ENCODE measurements around the gene STX11. TPM values are rescaled to one million over a fixed set of nuclear protein-coding genes. Genes with fewer than 3 reads are reported as not detected.

The STX11 gene
- total and polyA plus RNA-seq, 2 experiments from 2014 or later, result 1.1 to 2.2 TPM

DNA sequence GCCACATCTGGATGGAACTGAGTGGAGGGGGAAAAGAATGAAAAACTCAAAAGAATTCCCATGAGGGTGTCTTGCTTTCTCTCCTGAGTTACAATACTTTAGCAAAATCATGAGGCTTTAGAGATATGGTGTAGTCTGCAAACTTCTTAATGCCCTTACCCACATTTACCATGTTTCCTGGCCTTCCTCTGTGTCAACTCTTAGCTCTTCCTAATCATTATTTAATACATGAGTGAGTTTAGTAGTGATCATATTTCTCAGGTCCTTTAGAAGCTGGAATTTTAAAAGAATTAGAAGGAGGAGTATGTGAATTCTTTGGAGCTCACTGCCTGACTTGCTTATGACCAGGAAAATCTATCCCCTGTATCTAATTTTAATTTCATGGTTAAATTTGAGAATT, 39.0 kb downstream of the STX11 start:
- Histone ChIP-seq H3K4me2 (ENCODE audit: unreplicated experiment) (no peak overlapping the region), H3F3A (ENCODE audit: insufficient read depth) (peaks cover 16% of the 10 kb centered on the region), H3K27ac (no peak overlapping the region), H3K36me3 (ENCODE audit: low read depth) (no peaks in the 10 kb centered on the region), H4K20me1 (ENCODE audit: insufficient read depth) (no peaks in the 10 kb centered on the region), H3K4me3 (no peak overlapping the region), H3K27me3 (replicated peaks; ENCODE audit: insufficient read depth) (no peaks in the 10 kb centered on the region), H3K9me2 (ENCODE audit: insufficient read depth) (no peaks in the 10 kb centered on the region), H3K79me2 (ENCODE audit: insufficient read depth) (no peaks in the 10 kb centered on the region), H2AFZ (no peak overlapping the region), H3K9ac (no peak overlapping the region), H3K9me3 (ENCODE audit: low read depth) (no peaks in the 10 kb centered on the region), H3K4me1 (ENCODE audit: insufficient read depth) (0 out of 2 replicates have a peak, but pooled peaks cover 6% of the 10 kb centered on the region)
- in situ Hi-C loops (cut with MboI), result no loop called here
- no peak for TF ChIP-seq EZH2 (IDR thresholded peaks at IDR 0.05; ENCODE audit: insufficient read depth, poor library complexity, severe bottlenecking)
- TF ChIP-seq EZH2phosphoT487 (IDR thresholded peaks at IDR 0.05; ENCODE audit: insufficient read depth, low read depth), result no peak
- no peak for DNase-seq

GRCh38 chr6:144190080-144190479, 39.8 kb downstream of the STX11 start:
- no peaks in the 10 kb centered on the region for H3K9me3 ChIP-seq (ENCODE audit: low read depth)
- H3K4me1 ChIP-seq (ENCODE audit: insufficient read depth), result 0 out of 2 replicates have a peak, but pooled peaks cover 6% of the 10 kb centered on the region
- no peaks in the 10 kb centered on the region for H3K27me3 ChIP-seq (replicated peaks; ENCODE audit: insufficient read depth)
- no peak overlapping the region for H2AFZ ChIP-seq
- no peak for DNase-seq
- no peak overlapping the region for H3K4me3 ChIP-seq
- WGBS, 2 experiments (ENCODE audit: low coverage in 1 of 2, low lambda C conversion rate in 2 of 2, missing lambda C conversion rate in 2 of 2), result 92 to 97% methylated on average over 3 of the region's 3 CpGs
- H4K20me1 ChIP-seq (ENCODE audit: insufficient read depth), result no peaks in the 10 kb centered on the region
- H3K36me3 ChIP-seq (ENCODE audit: low read depth), result no peaks in the 10 kb centered on the region
- TF ChIP-seq EZH2phosphoT487 (IDR thresholded peaks at IDR 0.05; ENCODE audit: insufficient read depth, low read depth), result no peak
- no peak for TF ChIP-seq EZH2 (IDR thresholded peaks at IDR 0.05; ENCODE audit: insufficient read depth, poor library complexity, severe bottlenecking)
- no peak overlapping the region for H3K4me2 ChIP-seq (ENCODE audit: unreplicated experiment)
- H3K79me2 ChIP-seq (ENCODE audit: insufficient read depth), result no peaks in the 10 kb centered on the region
- H3K9me2 ChIP-seq (ENCODE audit: insufficient read depth), result no peaks in the 10 kb centered on the region
- no peak overlapping the region for H3K9ac ChIP-seq
- H3K27ac ChIP-seq, result no peak overlapping the region
- H3F3A ChIP-seq (ENCODE audit: insufficient read depth), result peaks cover 16% of the 10 kb centered on the region
- in situ Hi-C loops (cut with MboI), result no loop called here

GRCh38 chr6:144190593-144190992, 40.3 kb downstream of the STX11 start:
- Histone ChIP-seq H4K20me1 (ENCODE audit: insufficient read depth) (no peaks in the 10 kb centered on the region), H3F3A (ENCODE audit: insufficient read depth) (peaks cover 16% of the 10 kb centered on the region), H3K27me3 (replicated peaks; ENCODE audit: insufficient read depth) (no peaks in the 10 kb centered on the region), H3K4me3 (no peak overlapping the region), H3K4me2 (ENCODE audit: unreplicated experiment) (no peak overlapping the region), H3K4me1 (ENCODE audit: insufficient read depth) (0 out of 2 replicates have a peak, but pooled peaks cover 6% of the 10 kb centered on the region), H3K9ac (no peak overlapping the region), H2AFZ (no peak overlapping the region), H3K9me3 (ENCODE audit: low read depth) (no peaks in the 10 kb centered on the region), H3K79me2 (ENCODE audit: insufficient read depth) (no peaks in the 10 kb centered on the region), H3K9me2 (ENCODE audit: insufficient read depth) (no peaks in the 10 kb centered on the region), H3K27ac (no peak overlapping the region), H3K36me3 (ENCODE audit: low read depth) (no peaks in the 10 kb centered on the region)
- WGBS, 2 experiments (ENCODE audit: low coverage in 1 of 2, low lambda C conversion rate in 2 of 2, missing lambda C conversion rate in 2 of 2), result 9 to 10% methylated on average over 2 of the region's 2 CpGs
- TF ChIP-seq EZH2 (IDR thresholded peaks at IDR 0.05; ENCODE audit: insufficient read depth, poor library complexity, severe bottlenecking) (no peak), EZH2phosphoT487 (IDR thresholded peaks at IDR 0.05; ENCODE audit: insufficient read depth, low read depth) (no peak)
- DNase-seq, result peak; percentile 80
- in situ Hi-C loops (cut with MboI), result no loop called here

- TF ChIP-seq EZH2 (IDR thresholded peaks at IDR 0.05; ENCODE audit: insufficient read depth, poor library complexity, severe bottlenecking) (no peak), EZH2phosphoT487 (IDR thresholded peaks at IDR 0.05; ENCODE audit: insufficient read depth, low read depth) (no peak)
- Histone ChIP-seq H3K4me2 (ENCODE audit: unreplicated experiment) (no peak overlapping the region), H3K9me3 (ENCODE audit: low read depth) (no peaks in the 10 kb centered on the region), H3K27ac (no peak overlapping the region), H3K4me1 (ENCODE audit: insufficient read depth) (0 out of 2 replicates have a peak, but pooled peaks cover 6% of the 10 kb centered on the region), H3K9ac (no peak overlapping the region), H3K9me2 (ENCODE audit: insufficient read depth) (no peaks in the 10 kb centered on the region), H3F3A (ENCODE audit: insufficient read depth) (peaks cover 16% of the 10 kb centered on the region), H4K20me1 (ENCODE audit: insufficient read depth) (no peaks in the 10 kb centered on the region), H3K79me2 (ENCODE audit: insufficient read depth) (no peaks in the 10 kb centered on the region), H2AFZ (no peak overlapping the region), H3K36me3 (ENCODE audit: low read depth) (no peaks in the 10 kb centered on the region), H3K27me3 (replicated peaks; ENCODE audit: insufficient read depth) (no peaks in the 10 kb centered on the region), H3K4me3 (no peak overlapping the region)
- WGBS, 2 experiments (ENCODE audit: low coverage in 1 of 2, low lambda C conversion rate in 2 of 2, missing lambda C conversion rate in 2 of 2), result 84 to 87% methylated on average over 2 of the region's 2 CpGs
- in situ Hi-C loops (cut with MboI), result no loop called here
- DNase-seq, result no peak
Observed at GRCh38 chr6:144193181-144193580, 42.9 kb downstream of the STX11 start.

DNA sequence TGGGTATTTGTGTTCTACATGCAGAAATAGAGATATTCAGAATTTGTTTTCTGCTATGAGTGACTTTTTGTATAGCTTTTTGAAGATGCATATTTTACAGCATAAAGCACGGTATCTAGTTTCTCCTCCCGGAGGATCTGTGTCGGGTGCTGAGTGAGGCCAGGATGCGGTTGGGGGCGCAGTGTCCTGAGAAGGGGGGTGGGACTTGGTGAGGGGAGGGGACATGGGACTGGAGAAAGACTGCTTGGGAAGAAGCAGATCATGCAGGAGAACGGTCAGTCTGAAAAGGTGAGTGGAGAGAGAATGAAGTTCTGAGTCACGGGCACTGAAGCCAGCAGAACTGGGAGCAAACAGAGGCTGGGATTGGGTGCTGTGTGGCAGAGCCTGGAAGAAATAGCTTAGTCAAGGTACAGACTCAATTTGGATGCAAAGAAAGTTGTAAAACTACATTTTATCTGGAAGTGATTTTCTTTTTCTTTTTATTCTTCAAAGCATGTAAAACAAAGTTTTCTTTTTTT, 44.0 kb downstream of the STX11 start:
- Histone ChIP-seq H3K9me3 (ENCODE audit: low read depth) (no peaks in the 10 kb centered on the region), H3K9ac (no peak overlapping the region), H4K20me1 (ENCODE audit: insufficient read depth) (no peaks in the 10 kb centered on the region), H3K27me3 (replicated peaks; ENCODE audit: insufficient read depth) (no peaks in the 10 kb centered on the region), H3K27ac (no peak overlapping the region), H3K79me2 (ENCODE audit: insufficient read depth) (no peaks in the 10 kb centered on the region), H3K4me3 (no peak overlapping the region), H2AFZ (no peak overlapping the region), H3K4me2 (ENCODE audit: unreplicated experiment) (no peak overlapping the region), H3K9me2 (ENCODE audit: insufficient read depth) (no peaks in the 10 kb centered on the region), H3F3A (ENCODE audit: insufficient read depth) (peaks cover 16% of the 10 kb centered on the region), H3K4me1 (ENCODE audit: insufficient read depth) (0 out of 2 replicates have a peak, but pooled peaks cover 6% of the 10 kb centered on the region), H3K36me3 (ENCODE audit: low read depth) (no peaks in the 10 kb centered on the region)
- in situ Hi-C loops (cut with MboI), result no loop called here
- DNase-seq, result no peak
- no peak for TF ChIP-seq EZH2phosphoT487 (IDR thresholded peaks at IDR 0.05; ENCODE audit: insufficient read depth, low read depth)
- no peak for TF ChIP-seq EZH2 (IDR thresholded peaks at IDR 0.05; ENCODE audit: insufficient read depth, poor library complexity, severe bottlenecking)
- WGBS, 2 experiments (ENCODE audit: low coverage in 1 of 2, low lambda C conversion rate in 2 of 2, missing lambda C conversion rate in 2 of 2), result 31 to 37% methylated on average over 7 of the region's 7 CpGs

Measured in GM23248 (cell line).